A673 (cell line): Measurements from ENCODE around the gene ARNT2.

ENCODE experiments used
- CTCF ChIP-seq: fragments of 300-800, 200-600 bp; sonication (generic); conservative IDR thresholded peaks from 2 replicates; pipeline ENCODE4 v1.5.1; 2017; ENCODE audit warnings: low read depth, mild to moderate bottlenecking, antibody characterized with exemption, low read length, moderate library complexity, mixed read lengths
- EZH2 ChIP-seq: fragments of 200-600 bp; sonication (generic); IDR thresholded peaks from 2 replicates; pipeline ENCODE4 v1.6.1; 2017; ENCODE audit warnings: borderline replicate concordance, low read depth, mild to moderate bottlenecking, mixed read lengths, antibody characterized with exemption, low read length; ENCODE audit not compliant: poor library complexity, severe bottlenecking

GRCh38 chr15:80587816-80588456 is 183.8 kb downstream of the ARNT2 start:
- TF ChIP-seq CTCF (no peak), EZH2 (no peak)
